GM23338 (cell line): Measurements from ENCODE around the gene IPPK. TPM values are rescaled to one million over a fixed set of nuclear protein-coding genes. Genes with fewer than 3 reads are reported as not detected.

Experiments
- ATAC-seq: fragments of 200-7000 bp; cut with Tn5 transposase; 3 replicates; pipeline ENCODE4 v1.9.1; 2020
- DNase-seq: peaks from one replicate; pipeline ENCODE4 v3.0.0-alpha.2; 2015; ENCODE audit warnings: low spot score
- H2AFZ ChIP-seq: fragments of 200-600 bp; sonication (generic); 2 replicates; pipeline ENCODE4 v1.8.0; 2016; ENCODE audit warnings: antibody characterized with exemption, mild to moderate bottlenecking, moderate library complexity
- H3F3A ChIP-seq: fragments of 200-600 bp; sonication (generic); replicated peaks from 2 replicates; pipeline ENCODE4 v1.8.0; 2017; ENCODE audit warnings: antibody characterized with exemption, mixed run types, low read depth
- H3K27ac ChIP-seq: fragments of 200-600 bp; sonication (generic); 2 replicates; pipeline ENCODE4 v1.6.1; 2016; ENCODE audit warnings: low read depth
- H3K27me3 ChIP-seq: fragments of 200-600 bp; sonication (generic); 2 replicates; pipeline ENCODE4 v1.8.0; 2016; ENCODE audit warnings: mild to moderate bottlenecking, mixed run types, moderate library complexity; ENCODE audit not compliant: insufficient read depth
- H3K36me3 ChIP-seq: fragments of 200-600 bp; sonication (generic); 2 replicates; pipeline ENCODE4 v1.8.0; 2016; ENCODE audit warnings: mild to moderate bottlenecking; ENCODE audit not compliant: insufficient read depth
- H3K4me1 ChIP-seq: fragments of 200-600 bp; sonication (generic); 2 replicates; pipeline ENCODE4 v1.8.0; 2016; ENCODE audit warnings: mild to moderate bottlenecking, moderate library complexity; ENCODE audit not compliant: insufficient read depth
- H3K4me2 ChIP-seq: fragments of 200-600 bp; sonication (generic); 2 replicates; pipeline ENCODE4 v1.7.1; 2017; ENCODE audit warnings: mixed run types
- H3K4me3 ChIP-seq: fragments of 200-600 bp; sonication (generic); 2 replicates; pipeline ENCODE4 v1.6.1; 2016; ENCODE audit warnings: mixed run types
- H3K79me2 ChIP-seq: fragments of 200-600 bp; sonication (generic); replicated peaks from 2 replicates; pipeline ENCODE4 v1.8.0; 2017; ENCODE audit warnings: mild to moderate bottlenecking; ENCODE audit not compliant: insufficient read depth
- H3K9me2 ChIP-seq: fragments of 200-600 bp; sonication (generic); 2 replicates; pipeline ENCODE4 v1.8.0; 2017; ENCODE audit not compliant: insufficient read depth
- H4K20me1 ChIP-seq: fragments of 200-600 bp; sonication (generic); replicated peaks from 2 replicates; pipeline ENCODE4 v1.8.0; 2017; ENCODE audit warnings: mild to moderate bottlenecking; ENCODE audit not compliant: insufficient read depth
- H3K27ac Mint-ChIP-seq: 2 replicates; pipeline ENCODE4 v1.8.0; 2020; ENCODE audit warnings: inconsistent platforms, mild to moderate bottlenecking, moderate library complexity, mixed read lengths
- H3K27me3 Mint-ChIP-seq: 3 replicates; pipeline ENCODE4 v1.8.0; 2022; ENCODE audit warnings: low read depth, mild to moderate bottlenecking, moderate library complexity, mixed read lengths, inconsistent platforms; ENCODE audit not compliant: insufficient read depth, poor library complexity
- H3K36me3 Mint-ChIP-seq: 3 replicates; pipeline ENCODE4 v1.8.0; 2021; ENCODE audit warnings: low read depth, mild to moderate bottlenecking, inconsistent platforms, moderate library complexity, mixed read lengths
- H3K4me1 Mint-ChIP-seq: 3 replicates; pipeline ENCODE4 v1.8.0; 2020; ENCODE audit warnings: mild to moderate bottlenecking, inconsistent platforms, mixed read lengths
- H3K4me3 Mint-ChIP-seq: 3 replicates; pipeline ENCODE4 v1.8.0; 2021; ENCODE audit warnings: moderate library complexity, mild to moderate bottlenecking, inconsistent platforms, mixed read lengths
- H3K9me3 Mint-ChIP-seq: 3 replicates; pipeline ENCODE4 v1.8.0; 2020; ENCODE audit warnings: moderate library complexity, mild to moderate bottlenecking, inconsistent platforms, mixed read lengths
- CREB1 ChIP-seq: fragments of 250-450 bp; sonication (Bioruptor Pico); IDR thresholded peaks from 2 replicates; pipeline ENCODE4 v1.5.0; 2020; ENCODE audit warnings: low read depth, mild to moderate bottlenecking, moderate library complexity
- EZH2 ChIP-seq: fragments of 200-600 bp; sonication (generic); IDR thresholded peaks from one replicate; pipeline ENCODE4 v1.8.0; 2017; ENCODE audit warnings: antibody characterized with exemption, mild to moderate bottlenecking, low read depth; ENCODE audit not compliant: unreplicated experiment
- JUNB ChIP-seq: IDR thresholded peaks from one replicate; pipeline ENCODE4 v1.6.1; 2016; ENCODE audit warnings: antibody characterized with exemption; ENCODE audit not compliant: unreplicated experiment
- NANOG ChIP-seq: IDR thresholded peaks from 2 replicates; pipeline ENCODE4 v1.6.1; 2016; ENCODE audit warnings: antibody characterized with exemption, borderline replicate concordance
- STAT1 ChIP-seq: IDR thresholded peaks from one replicate; pipeline ENCODE4 v1.6.1; 2016; ENCODE audit warnings: antibody characterized with exemption; ENCODE audit not compliant: unreplicated experiment
- polyA plus RNA-seq: library from polyadenylated mRNA; unstranded; fragments of >200 nt; fragmentation: Nextera tagmentation; extraction: Ambion mirVana; gene quantifications from 2 replicates; pipeline ENCODE4 v1.2.1, GENCODE V29; 2016
- total RNA-seq: library from RNA; depleted of rRNA; stranded (reverse); fragments of >200 nt; shearing (Covaris generic); gene quantifications from 2 replicates; pipeline ENCODE4 v1.2.3, GENCODE V29; 2014
- TF ChIP-seq, protein P1 (sequence below): IDR thresholded peaks from 2 replicates; pipeline ENCODE4 v1.6.1; 2016; ENCODE audit warnings: antibody characterized with exemption
- TF ChIP-seq, protein P2 (sequence below): IDR thresholded peaks from one replicate; pipeline ENCODE4 v1.6.1; 2018; ENCODE audit warnings: antibody characterized with exemption; ENCODE audit not compliant: unreplicated experiment

The IPPK gene
- total and polyA plus RNA-seq, 2 experiments from 2014 or later: 6.5 to 17.5 TPM

DNA sequence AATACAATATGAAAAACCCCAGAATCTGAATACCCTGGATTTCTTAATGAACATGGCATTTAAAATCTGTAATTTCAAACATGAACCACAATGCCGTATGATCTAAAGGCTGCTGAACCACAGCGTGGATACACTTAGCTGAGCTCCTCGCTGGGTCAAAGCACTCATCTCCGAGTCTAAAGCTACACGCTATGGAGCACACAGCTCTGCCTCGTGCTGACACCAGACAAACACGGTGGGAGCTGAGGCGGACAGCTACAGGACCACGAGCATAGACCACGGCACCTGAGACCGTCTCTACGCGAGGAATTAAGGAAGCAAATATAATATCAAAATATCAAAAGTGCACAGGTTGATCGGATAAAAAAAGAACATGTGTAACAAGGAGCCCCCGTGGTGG lies 42.8 kb upstream of the IPPK start:
- no peaks in the 10 kb centered on the region for H3F3A ChIP-seq
- no peak for TF ChIP-seq CREB1 (CRISPR knock-in tag)
- TF ChIP-seq, protein P1, sequence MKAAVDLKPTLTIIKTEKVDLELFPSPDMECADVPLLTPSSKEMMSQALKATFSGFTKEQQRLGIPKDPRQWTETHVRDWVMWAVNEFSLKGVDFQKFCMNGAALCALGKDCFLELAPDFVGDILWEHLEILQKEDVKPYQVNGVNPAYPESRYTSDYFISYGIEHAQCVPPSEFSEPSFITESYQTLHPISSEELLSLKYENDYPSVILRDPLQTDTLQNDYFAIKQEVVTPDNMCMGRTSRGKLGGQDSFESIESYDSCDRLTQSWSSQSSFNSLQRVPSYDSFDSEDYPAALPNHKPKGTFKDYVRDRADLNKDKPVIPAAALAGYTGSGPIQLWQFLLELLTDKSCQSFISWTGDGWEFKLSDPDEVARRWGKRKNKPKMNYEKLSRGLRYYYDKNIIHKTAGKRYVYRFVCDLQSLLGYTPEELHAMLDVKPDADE: no peak
- no peak for TF ChIP-seq JUNB
- TF ChIP-seq EZH2: no peak
- TF ChIP-seq NANOG: no peak
- no peak overlapping the region for H3K4me2 ChIP-seq
- no peaks in the 10 kb centered on the region for H3K9me3 Mint-ChIP-seq
- no peaks in the 10 kb centered on the region; the same call in 2 of the 3 replicates for H3K4me1 Mint-ChIP-seq
- 0 out of 2 replicates have a peak, but pooled peaks cover 3% of the 10 kb centered on the region for H3K79me2 ChIP-seq
- no peak overlapping the region for H2AFZ ChIP-seq
- peaks cover 39% of the 10 kb centered on the region for H3K36me3 Mint-ChIP-seq
- peaks cover 4% of the 10 kb centered on the region for H3K27me3 Mint-ChIP-seq
- ATAC-seq: no peak
- no peak for DNase-seq
- no peaks in the 10 kb centered on the region for H3K9me2 ChIP-seq
- no peaks in the 10 kb centered on the region for H3K4me1 ChIP-seq
- H3K36me3 ChIP-seq: peaks cover 20% of the 10 kb centered on the region; the same call in 1 of the 2 replicates
- H4K20me1 ChIP-seq: no peaks in the 10 kb centered on the region; the same call in 1 of the 2 replicates
- no peak overlapping the region for H3K27ac Mint-ChIP-seq
- no peak overlapping the region for H3K4me3 ChIP-seq
- H3K27ac ChIP-seq: no peak overlapping the region
- no peaks in the 10 kb centered on the region for H3K27me3 ChIP-seq
- H3K4me3 Mint-ChIP-seq: no peak overlapping the region

DNA sequence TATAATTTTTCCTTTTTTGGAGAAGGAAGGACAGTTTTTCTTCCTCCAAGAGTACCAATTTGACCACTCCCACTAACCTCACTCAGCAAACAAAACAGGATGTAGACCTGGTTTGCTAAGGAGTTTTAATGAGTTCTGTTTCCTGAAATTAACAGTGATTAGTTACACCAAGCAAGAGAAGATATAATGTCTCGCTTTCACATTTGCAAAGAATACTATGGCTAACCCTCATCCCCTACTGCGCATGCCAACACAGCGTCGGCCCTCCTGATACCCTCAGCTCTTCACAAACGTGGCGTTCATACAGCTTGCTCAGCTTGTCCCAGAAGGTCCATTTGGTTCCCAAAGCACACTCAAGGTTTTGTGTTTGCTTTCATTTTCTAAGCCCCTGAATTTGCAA lies 41.9 kb upstream of the IPPK start:
- Histone ChIP-seq H3K9me2 (no peaks in the 10 kb centered on the region), H2AFZ (no peak overlapping the region), H4K20me1 (no peaks in the 10 kb centered on the region; the same call in 1 of the 2 replicates), H3K27me3 (no peaks in the 10 kb centered on the region), H3K36me3 (peaks cover 20% of the 10 kb centered on the region; the same call in 1 of the 2 replicates), H3K79me2 (0 out of 2 replicates have a peak, but pooled peaks cover 3% of the 10 kb centered on the region), H3F3A (no peaks in the 10 kb centered on the region), H3K4me2 (no peak overlapping the region), H3K27ac (no peak overlapping the region), H3K4me1 (no peaks in the 10 kb centered on the region), H3K4me3 (no peak overlapping the region)
- no peaks in the 10 kb centered on the region for H3K9me3 Mint-ChIP-seq
- no peak for ATAC-seq
- peaks cover 4% of the 10 kb centered on the region for H3K27me3 Mint-ChIP-seq
- H3K4me3 Mint-ChIP-seq: no peak overlapping the region
- no peak overlapping the region for H3K27ac Mint-ChIP-seq
- peaks cover 37% of the 10 kb centered on the region for H3K36me3 Mint-ChIP-seq
- no peaks in the 10 kb centered on the region; the same call in 2 of the 3 replicates for H3K4me1 Mint-ChIP-seq
- TF ChIP-seq NANOG (no peak), JUNB (no peak)
- DNase-seq: no peak

DNA sequence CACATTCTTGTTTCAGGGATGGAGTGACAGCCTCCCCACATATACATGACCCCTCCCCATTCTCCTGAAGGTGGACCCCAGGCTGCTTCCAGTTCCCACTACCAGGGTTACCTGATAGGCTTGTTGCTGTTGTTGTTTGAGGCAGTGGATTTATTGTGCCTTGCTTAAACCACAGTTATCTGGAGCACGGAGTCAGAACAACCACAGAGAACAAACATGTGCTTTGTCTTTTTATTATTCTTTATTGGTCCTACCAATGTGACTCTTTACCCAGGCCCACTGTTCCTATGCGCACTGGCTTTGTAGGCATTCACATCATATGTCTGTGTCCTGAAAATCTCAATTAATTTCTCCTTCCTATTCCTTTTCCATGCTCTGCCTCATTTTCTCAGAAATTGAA lies 41.2 kb upstream of the IPPK start:
- no peak for DNase-seq
- Mint-ChIP-seq H3K27me3 (no peaks in the 10 kb centered on the region), H3K4me3 (no peak overlapping the region), H3K27ac (no peak overlapping the region), H3K9me3 (no peaks in the 10 kb centered on the region), H3K36me3 (peaks cover 37% of the 10 kb centered on the region), H3K4me1 (no peaks in the 10 kb centered on the region; the same call in 2 of the 3 replicates)
- H3K9me2 ChIP-seq: no peaks in the 10 kb centered on the region
- no peaks in the 10 kb centered on the region; the same call in 1 of the 2 replicates for H4K20me1 ChIP-seq
- no peaks in the 10 kb centered on the region for H3F3A ChIP-seq
- no peak overlapping the region for H3K27ac ChIP-seq
- H3K4me3 ChIP-seq: no peak overlapping the region
- 0 out of 2 replicates have a peak, but pooled peaks cover under 1% of the 10 kb centered on the region for H3K79me2 ChIP-seq
- H3K36me3 ChIP-seq: peaks cover 20% of the 10 kb centered on the region; the same call in 1 of the 2 replicates
- H3K4me1 ChIP-seq: no peaks in the 10 kb centered on the region
- no peak overlapping the region for H3K4me2 ChIP-seq
- ATAC-seq: no peak
- no peaks in the 10 kb centered on the region for H3K27me3 ChIP-seq
- H2AFZ ChIP-seq: no peak overlapping the region
- TF ChIP-seq, protein P2, sequence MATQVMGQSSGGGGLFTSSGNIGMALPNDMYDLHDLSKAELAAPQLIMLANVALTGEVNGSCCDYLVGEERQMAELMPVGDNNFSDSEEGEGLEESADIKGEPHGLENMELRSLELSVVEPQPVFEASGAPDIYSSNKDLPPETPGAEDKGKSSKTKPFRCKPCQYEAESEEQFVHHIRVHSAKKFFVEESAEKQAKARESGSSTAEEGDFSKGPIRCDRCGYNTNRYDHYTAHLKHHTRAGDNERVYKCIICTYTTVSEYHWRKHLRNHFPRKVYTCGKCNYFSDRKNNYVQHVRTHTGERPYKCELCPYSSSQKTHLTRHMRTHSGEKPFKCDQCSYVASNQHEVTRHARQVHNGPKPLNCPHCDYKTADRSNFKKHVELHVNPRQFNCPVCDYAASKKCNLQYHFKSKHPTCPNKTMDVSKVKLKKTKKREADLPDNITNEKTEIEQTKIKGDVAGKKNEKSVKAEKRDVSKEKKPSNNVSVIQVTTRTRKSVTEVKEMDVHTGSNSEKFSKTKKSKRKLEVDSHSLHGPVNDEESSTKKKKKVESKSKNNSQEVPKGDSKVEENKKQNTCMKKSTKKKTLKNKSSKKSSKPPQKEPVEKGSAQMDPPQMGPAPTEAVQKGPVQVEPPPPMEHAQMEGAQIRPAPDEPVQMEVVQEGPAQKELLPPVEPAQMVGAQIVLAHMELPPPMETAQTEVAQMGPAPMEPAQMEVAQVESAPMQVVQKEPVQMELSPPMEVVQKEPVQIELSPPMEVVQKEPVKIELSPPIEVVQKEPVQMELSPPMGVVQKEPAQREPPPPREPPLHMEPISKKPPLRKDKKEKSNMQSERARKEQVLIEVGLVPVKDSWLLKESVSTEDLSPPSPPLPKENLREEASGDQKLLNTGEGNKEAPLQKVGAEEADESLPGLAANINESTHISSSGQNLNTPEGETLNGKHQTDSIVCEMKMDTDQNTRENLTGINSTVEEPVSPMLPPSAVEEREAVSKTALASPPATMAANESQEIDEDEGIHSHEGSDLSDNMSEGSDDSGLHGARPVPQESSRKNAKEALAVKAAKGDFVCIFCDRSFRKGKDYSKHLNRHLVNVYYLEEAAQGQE: no peak
- TF ChIP-seq STAT1: no peak
